Aorta (tissue), 5 donors: ENCODE results near the gene UQCRC1. TPM values are rescaled to one million over a fixed set of nuclear protein-coding genes. Genes with fewer than 3 reads are reported as not detected.
A peak's percentile ranks its signal among the peaks of the same experiment; 100 is the strongest.

Experiments
- ATAC-seq: fragments of 200-7000 bp; cut with Tn5 transposase; one replicate; pipeline ENCODE4 v1.9.1; 2022; ENCODE audit warnings: moderate library complexity; ENCODE audit not compliant: low FRiP score
- DNase-seq, 2 donors: peaks; one replicate each; pipeline ENCODE4 v3.0.0-alpha.2; 2020
- H3K27ac ChIP-seq, 2 donors: one replicate each; pipeline ENCODE4 v1.5.1; 2013; ENCODE audit warnings: low read length in 2 of 2, mild to moderate bottlenecking in 2 of 2, moderate library complexity in 2 of 2, control low read depth in 1 of 2, inconsistent platforms in 1 of 2, low read depth in 1 of 2
- H3K27me3 ChIP-seq, 2 donors: one replicate each; pipeline ENCODE4 v1.6.1; 2013; ENCODE audit warnings: control low read depth in 1 of 2, low read length in 1 of 2, mild to moderate bottlenecking in 1 of 2, moderate library complexity in 1 of 2; ENCODE audit not compliant: insufficient read depth in 2 of 2, control insufficient read depth in 1 of 2
- H3K36me3 ChIP-seq, 2 donors: one replicate each; pipeline ENCODE4 v1.6.1; 2013; ENCODE audit warnings: control low read depth in 1 of 2, low read length in 1 of 2, mild to moderate bottlenecking in 1 of 2; ENCODE audit not compliant: insufficient read depth in 2 of 2, control insufficient read depth in 1 of 2
- H3K4me1 ChIP-seq, 2 donors: one replicate each; pipeline ENCODE4 v1.6.1; 2013; ENCODE audit warnings: low read length in 2 of 2, control low read depth in 1 of 2, mild to moderate bottlenecking in 1 of 2, moderate library complexity in 1 of 2; ENCODE audit not compliant: insufficient read depth in 2 of 2, control insufficient read depth in 1 of 2
- H3K4me3 ChIP-seq, 2 donors: one replicate each; pipeline ENCODE4 v1.5.1; 2013; ENCODE audit warnings: low read length in 2 of 2, control low read depth in 1 of 2, mild to moderate bottlenecking in 1 of 2
- H3K9me3 ChIP-seq: one replicate; pipeline ENCODE4 v1.6.1; 2013; ENCODE audit warnings: mild to moderate bottlenecking, low read length; ENCODE audit not compliant: control insufficient read depth
- WGBS, 2 donors: extraction: QIAGEN DNeasy Blood & Tissue Kit; methylation state at CpG; one replicate each; pipeline ENCODE4 v1.1.7; 2013; 5-methylcytosine and 5-hydroxymethylcytosine counted together
- intact Hi-C, 2 donors: fragments of 100-400 bp; cut with DNase I; formaldehyde crosslinking; loops; one replicate each; pipeline versions ENCODE4 v1.14.2 to v1.15.0; 2022
- polyA plus RNA-seq, 2 donors: library from polyadenylated mRNA; stranded (reverse); fragments of 200-250 nt; gene quantifications; one replicate each; pipeline ENCODE4 v1.2.3, GENCODE V29; 2013
- total RNA-seq, 2 donors: library from RNA; stranded (reverse); fragmentation: NEBNext Ultra II Directional; extraction: Animal tissue kit (Norgen Biotek cat#: 25700); gene quantifications; one replicate each; pipeline ENCODE4 v1.2.1, GENCODE V29; 2021
- donor health status: healthy with polysubstance abuse.
- donor health status: Bipolar disorder and iron deficiency.
- donor health status: DM: no; HTN: no; CAD: no.
- donor health status: DM: no; HTN: no; CAD: no.
- donor health status: DM: yes; HTN: yes; CAD: no.

UQCRC1 gene
- total and polyA plus RNA-seq, 4 donors: 95.6 to 203 (median 146) TPM

- Histone ChIP-seq H3K27ac (peak overlapping the region; percentile 80 to 81), H3K36me3 (peaks cover 0 to 17% of the 10 kb centered on the region in 2 donors), H3K9me3 (no peaks in the 10 kb centered on the region), H3K4me3 (no peak overlapping the region), H3K4me1 (no peaks in the 10 kb centered on the region), H3K27me3 (no peaks in the 10 kb centered on the region)
- DNase-seq: peak; percentile 78 to 91
- intact Hi-C loops: loop anchor here (5.0 kb wide), 2 partner anchors 39 to 41 kb away; partner anchors contain the start of genes PFKFB4 (in 1 of the 2) and SLC26A6 (in 1 of the 2)
- WGBS, 2 donors: 4 to 5% methylated on average over 5 of the region's 5 CpGs
- peak; percentile 74 for ATAC-seq
Observed at GRCh38 chr3:48598323-48599076, 10.9 kb downstream of the UQCRC1 start.

- Histone ChIP-seq H3K9me3 (no peaks in the 10 kb centered on the region), H3K27me3 (no peaks in the 10 kb centered on the region), H3K4me1 (no peaks in the 10 kb centered on the region), H3K27ac (peak overlapping the region; percentile 71 to 81), H3K4me3 (no peak overlapping the region), H3K36me3 (peaks cover 0 to 10% of the 10 kb centered on the region in 2 donors)
- intact Hi-C loops: loop anchor here (2.0 to 5.0 kb wide), 3 partner anchors 37 to 40 kb away; partner anchors contain the start of genes PFKFB4 (in 1 of the 2) and SLC26A6 (in 1 of the 2)
- no peak for ATAC-seq
- no peak for DNase-seq
- 85 to 88% methylated on average over 6 of the region's 6 CpGs for WGBS, 2 donors
Observed at GRCh38 chr3:48597408-48597800, 12.0 kb downstream of the UQCRC1 start.

GRCh38 chr3:48596676-48597407, 12.6 kb downstream of the UQCRC1 start:
- whole genome bisulfite sequencing, 2 donors: 81% methylated on average over 8 of the region's 8 CpGs
- intact Hi-C loops: loop anchor here (2.0 to 5.0 kb wide), 3 partner anchors 36 to 40 kb away; partner anchors contain the start of genes PFKFB4 (in 1 of the 2) and SLC26A6 (in 1 of the 2)
- no peaks in the 10 kb centered on the region for H3K9me3 ChIP-seq
- ATAC-seq (no peak), DNase-seq (no peak)
- H3K4me1 ChIP-seq: no peaks in the 10 kb centered on the region
- no peaks in the 10 kb centered on the region for H3K27me3 ChIP-seq
- H3K4me3 ChIP-seq: no peak overlapping the region
- peak overlapping the region in 1 of 2 donors; percentile 22 for H3K27ac ChIP-seq
- H3K36me3 ChIP-seq: peaks cover 0 to 10% of the 10 kb centered on the region in 2 donors

GRCh38 chr3:48596157-48596556, 13.3 kb downstream of the UQCRC1 start:
- ATAC-seq (no peak), DNase-seq (no peak)
- WGBS, 2 donors: 78 to 86% methylated on average over 5 of the region's 5 CpGs
- Histone ChIP-seq H3K4me3 (no peak overlapping the region), H3K27me3 (no peaks in the 10 kb centered on the region), H3K36me3 (peaks cover 0 to 5% of the 10 kb centered on the region in 2 donors), H3K4me1 (no peaks in the 10 kb centered on the region), H3K27ac (no peak overlapping the region), H3K9me3 (no peaks in the 10 kb centered on the region)
- intact Hi-C loops: loop anchor here (2.0 to 5.0 kb wide), 3 partner anchors 35 to 41 kb away; partner anchors contain the start of genes PFKFB4 (in 1 of the 2) and SLC26A6 (in 1 of the 2)

- Histone ChIP-seq H3K4me3 (no peak overlapping the region), H3K27me3 (no peaks in the 10 kb centered on the region), H3K4me1 (no peaks in the 10 kb centered on the region), H3K9me3 (no peaks in the 10 kb centered on the region), H3K27ac (no peak overlapping the region), H3K36me3 (peaks cover 0 to under 1% of the 10 kb centered on the region in 2 donors)
- 42 to 47% methylated on average over 10 of the region's 10 CpGs for WGBS, 2 donors
- ATAC-seq: no peak
- intact Hi-C loops: loop anchor here (2.0 to 5.0 kb wide), 3 partner anchors 35 to 42 kb away; partner anchors contain the start of genes PFKFB4 (in 1 of the 2) and SLC26A6 (in 1 of the 2)
- peak; percentile 78 to 89 for DNase-seq
Observed at GRCh38 chr3:48595526-48596121, 13.8 kb downstream of the UQCRC1 start.

GRCh38 chr3:48595075-48595525, 14.3 kb downstream of the UQCRC1 start, which contains the start of gene COL7A1:
Gene COL7A1 (minus strand): TSS chr3:48595329. CDS start chr3:48595159, 170 bp downstream.
- Histone ChIP-seq H3K4me3 (peak within 1 kb of the TSS in 1 of 2 donors; percentile 17), H3K9me3 (no peaks in the 10 kb centered on the region), H3K27me3 (no peaks in the 10 kb centered on the region), H3K4me1 (no peaks in the 10 kb centered on the region), H3K36me3 (no peaks in the 10 kb centered on the region), H3K27ac (no peak within 1 kb of the TSS)
- DNase-seq (no peak), ATAC-seq (no peak)
- 2 to 4% methylated on average over 28 to 35 of the region's 35 CpGs for WGBS, 2 donors
- intact Hi-C loops: loop anchor here (5.0 kb wide), 2 partner anchors 38 to 42 kb away; partner anchors contain the start of genes PFKFB4 (in 1 of the 2) and SLC26A6 (in 1 of the 2)

- Histone ChIP-seq H3K27me3 (no peaks in the 10 kb centered on the region), H3K9me3 (no peaks in the 10 kb centered on the region), H3K27ac (no peak overlapping the region), H3K36me3 (no peaks in the 10 kb centered on the region), H3K4me3 (peak overlapping the region in 1 of 2 donors; percentile 17), H3K4me1 (no peaks in the 10 kb centered on the region)
- no peak for DNase-seq
- ATAC-seq: no peak
- intact Hi-C loops: loop anchor here (5.0 kb wide), 2 partner anchors 37 to 43 kb away; partner anchors contain the start of genes PFKFB4 (in 1 of the 2) and SLC26A6 (in 1 of the 2)
- 41 to 45% methylated on average over 34 to 39 of the region's 39 CpGs for WGBS, 2 donors
Observed at GRCh38 chr3:48594417-48595049, 14.9 kb downstream of the UQCRC1 start.
